Esophagus (tissue), 2 donors: ENCODE results near the gene RHBG. TPM values are rescaled to one million over a fixed set of nuclear protein-coding genes. Genes with fewer than 3 reads are reported as not detected.
"Not testable (repeated sequence)": the region's sequence is repeated elsewhere in the genome, so short reads cannot be mapped to it uniquely, and the experiment has no call there.

Experiments
- H3K27ac ChIP-seq, 2 donors: one replicate each; pipeline ENCODE4 v1.5.1; 2013; ENCODE audit warnings: low read depth in 2 of 2, mild to moderate bottlenecking in 2 of 2, inconsistent platforms in 1 of 2, low read length in 1 of 2, moderate library complexity in 1 of 2
- H3K27me3 ChIP-seq, 2 donors: one replicate each; pipeline ENCODE4 v1.6.1; 2013; ENCODE audit warnings: low read length in 2 of 2, control low read depth in 1 of 2, mild to moderate bottlenecking in 1 of 2; ENCODE audit not compliant: insufficient read depth in 2 of 2, control insufficient read depth in 1 of 2
- H3K36me3 ChIP-seq, 2 donors: one replicate each; pipeline ENCODE4 v1.6.1; 2013; ENCODE audit warnings: low read length in 1 of 2; ENCODE audit not compliant: control insufficient read depth in 2 of 2, insufficient read depth in 2 of 2
- H3K4me1 ChIP-seq, 2 donors: one replicate each; pipeline ENCODE4 v1.6.1; 2013; ENCODE audit warnings: low read length in 1 of 2; ENCODE audit not compliant: control insufficient read depth in 2 of 2, insufficient read depth in 2 of 2
- H3K4me3 ChIP-seq, 2 donors: one replicate each; pipeline ENCODE4 v1.5.1; 2013; ENCODE audit warnings: low read length in 2 of 2, mild to moderate bottlenecking in 2 of 2, low read depth in 1 of 2, moderate library complexity in 1 of 2
- H3K9me3 ChIP-seq, 2 donors: one replicate each; pipeline ENCODE4 v1.6.1; 2013; ENCODE audit warnings: mild to moderate bottlenecking in 2 of 2, low read depth in 1 of 2, low read length in 1 of 2, moderate library complexity in 1 of 2; ENCODE audit not compliant: control insufficient read depth in 2 of 2, insufficient read depth in 1 of 2
- WGBS, 2 donors: extraction: QIAGEN DNeasy Blood & Tissue Kit; methylation state at CpG; one replicate each; pipeline ENCODE4 v1.1.7; 2013; 5-methylcytosine and 5-hydroxymethylcytosine counted together
- polyA plus RNA-seq, 2 donors: library from polyadenylated mRNA; stranded (reverse); fragments of 200-250 nt; gene quantifications; one replicate each; pipeline ENCODE4 v1.2.3, GENCODE V29; 2013
- donor health status: healthy with polysubstance abuse.
- donor health status: Bipolar disorder and iron deficiency.

Gene RHBG
- polyA plus RNA-seq, 2 donors = 2.3 TPM

DNA sequence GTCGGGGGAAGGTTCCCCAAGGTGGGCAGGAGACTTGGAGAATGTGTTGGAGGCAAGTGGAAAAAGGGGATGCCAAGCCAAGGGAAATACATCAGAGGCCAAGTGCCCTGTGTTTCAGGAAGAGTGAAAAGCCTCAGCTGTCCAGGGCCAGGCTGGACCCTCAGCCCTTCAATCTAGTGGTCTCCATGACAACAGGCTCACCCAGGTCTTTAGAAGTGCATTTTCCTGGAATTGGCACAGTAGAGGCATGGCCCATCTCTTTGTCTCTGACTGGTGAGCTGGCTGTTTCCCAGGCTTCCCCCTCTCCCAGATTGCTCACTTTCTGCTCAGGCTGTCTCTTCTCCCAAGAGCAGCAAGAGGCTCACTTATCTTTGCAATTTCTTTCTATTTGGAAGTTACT, 10.4 kb upstream of the RHBG start:
- H3K4me1 ChIP-seq = peaks cover 0 to 5% of the 10 kb centered on the region in 2 donors
- no peak overlapping the region for H3K4me3 ChIP-seq
- no peaks in the 10 kb centered on the region for H3K27me3 ChIP-seq
- no peaks in the 10 kb centered on the region for H3K9me3 ChIP-seq
- H3K36me3 ChIP-seq = no peaks in the 10 kb centered on the region
- no peak overlapping the region for H3K27ac ChIP-seq
- WGBS, 2 donors = 78 to 85% methylated on average over 1 of the region's 1 CpG

DNA sequence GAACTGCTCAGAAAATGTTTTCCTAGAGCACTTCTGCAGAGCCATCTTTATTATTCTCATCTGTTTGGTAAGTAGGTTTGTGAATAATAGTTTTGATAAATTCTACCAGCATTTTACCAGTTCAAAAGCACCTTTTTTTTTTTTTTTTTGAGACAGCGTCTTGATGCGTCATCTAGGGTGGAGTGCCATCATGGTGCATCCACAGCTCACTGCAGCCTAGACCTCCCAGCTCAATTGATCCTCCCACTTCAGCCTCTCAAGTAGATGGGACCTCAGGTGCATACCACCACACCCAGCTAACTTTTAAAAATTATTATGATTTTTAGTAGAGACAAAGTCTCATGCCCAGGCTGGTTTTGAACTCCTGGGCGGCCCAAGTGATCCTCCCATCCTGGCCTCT, 9.8 kb upstream of the RHBG start:
- no peak overlapping the region for H3K4me3 ChIP-seq
- WGBS, 2 donors = 93 to 94% methylated on average over 3 of the region's 3 CpGs
- H3K27me3 ChIP-seq = no peaks in the 10 kb centered on the region

DNA sequence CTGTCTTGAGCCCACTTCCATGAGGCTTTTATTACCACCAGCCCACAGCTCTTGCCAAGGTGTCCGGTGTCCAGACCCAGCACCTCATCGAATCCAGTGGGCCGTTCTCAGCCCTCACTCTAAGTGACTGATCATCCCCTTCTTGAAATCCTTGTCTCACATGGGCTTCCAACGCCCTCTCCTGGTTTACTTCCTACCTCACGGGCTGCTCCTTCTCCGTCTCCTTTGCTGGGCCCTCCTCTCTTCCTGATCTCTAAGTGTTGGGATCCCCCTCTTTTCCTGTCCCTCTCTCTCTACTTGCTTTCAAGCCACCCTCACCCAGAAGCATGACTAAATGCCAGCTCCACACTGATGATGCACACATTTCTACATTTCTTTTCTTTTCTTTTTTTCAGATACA, 9.0 kb upstream of the RHBG start:
- no peaks in the 10 kb centered on the region for H3K27me3 ChIP-seq
- H3K36me3 ChIP-seq = no peaks in the 10 kb centered on the region
- H3K9me3 ChIP-seq = no peaks in the 10 kb centered on the region
- 44 to 49% methylated on average over 6 of the region's 6 CpGs for WGBS, 2 donors
- H3K4me3 ChIP-seq = no peak overlapping the region
- peaks cover 0 to 5% of the 10 kb centered on the region in 2 donors for H3K4me1 ChIP-seq
- H3K27ac ChIP-seq = no peak overlapping the region

More for the DNA sequence above, 9.8 kb upstream of the RHBG start:
- Histone ChIP-seq H3K36me3 (no peaks in the 10 kb centered on the region), H3K9me3 (no peaks in the 10 kb centered on the region), H3K4me1 (peaks cover 0 to 5% of the 10 kb centered on the region in 2 donors), H3K27ac (no peak overlapping the region)

DNA sequence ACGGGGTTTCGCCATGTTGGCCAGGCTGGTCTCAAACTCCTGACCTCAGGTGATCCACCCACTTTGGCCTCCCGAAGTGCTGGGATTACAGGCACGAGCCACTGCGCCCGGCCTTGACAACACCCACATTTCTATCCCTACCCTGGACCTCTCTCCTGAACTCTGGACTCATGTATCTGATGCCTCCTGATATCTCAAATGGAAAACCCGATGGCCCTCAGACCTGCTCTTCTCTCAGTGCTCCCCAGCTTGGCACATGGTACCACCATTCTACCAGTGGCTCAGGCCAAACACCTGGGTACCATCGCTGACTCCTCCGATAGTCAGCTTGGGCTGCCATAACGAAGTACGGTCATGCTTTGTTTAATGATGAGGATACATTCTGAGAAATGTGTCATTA, 8.5 kb upstream of the RHBG start:
- Histone ChIP-seq H3K4me1 (peaks cover 0 to 5% of the 10 kb centered on the region in 2 donors), H3K36me3 (no peaks in the 10 kb centered on the region), H3K9me3 (no peaks in the 10 kb centered on the region), H3K27me3 (no peaks in the 10 kb centered on the region), H3K4me3 (no peak overlapping the region), H3K27ac (no peak overlapping the region)
- WGBS, 2 donors = 86 to 94% methylated on average over 11 of the region's 11 CpGs

DNA sequence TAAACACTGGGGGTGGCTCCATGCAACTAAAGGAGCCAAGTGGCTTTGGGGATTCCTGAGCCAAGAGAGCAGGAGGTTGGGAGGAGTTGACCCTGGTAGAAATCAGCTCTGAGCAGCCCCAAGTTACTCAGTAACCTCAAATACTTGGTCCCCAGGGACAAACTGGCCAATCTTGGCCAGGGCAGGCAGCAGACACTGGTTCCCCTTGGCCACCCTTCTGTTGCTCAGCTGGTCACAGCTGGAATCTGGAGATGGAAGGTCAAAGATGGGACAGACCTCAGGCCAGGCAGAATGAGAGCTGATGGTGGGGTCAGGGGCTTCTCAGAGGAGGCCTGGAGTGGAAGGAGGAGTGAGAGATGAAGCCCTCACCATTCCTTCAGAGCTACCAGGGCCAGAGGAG, 3.3 kb upstream of the RHBG start:
- Histone ChIP-seq H3K4me1 (peaks cover 0 to 7% of the 10 kb centered on the region in 2 donors), H3K27me3 (no peaks in the 10 kb centered on the region), H3K36me3 (no peaks in the 10 kb centered on the region)

DNA sequence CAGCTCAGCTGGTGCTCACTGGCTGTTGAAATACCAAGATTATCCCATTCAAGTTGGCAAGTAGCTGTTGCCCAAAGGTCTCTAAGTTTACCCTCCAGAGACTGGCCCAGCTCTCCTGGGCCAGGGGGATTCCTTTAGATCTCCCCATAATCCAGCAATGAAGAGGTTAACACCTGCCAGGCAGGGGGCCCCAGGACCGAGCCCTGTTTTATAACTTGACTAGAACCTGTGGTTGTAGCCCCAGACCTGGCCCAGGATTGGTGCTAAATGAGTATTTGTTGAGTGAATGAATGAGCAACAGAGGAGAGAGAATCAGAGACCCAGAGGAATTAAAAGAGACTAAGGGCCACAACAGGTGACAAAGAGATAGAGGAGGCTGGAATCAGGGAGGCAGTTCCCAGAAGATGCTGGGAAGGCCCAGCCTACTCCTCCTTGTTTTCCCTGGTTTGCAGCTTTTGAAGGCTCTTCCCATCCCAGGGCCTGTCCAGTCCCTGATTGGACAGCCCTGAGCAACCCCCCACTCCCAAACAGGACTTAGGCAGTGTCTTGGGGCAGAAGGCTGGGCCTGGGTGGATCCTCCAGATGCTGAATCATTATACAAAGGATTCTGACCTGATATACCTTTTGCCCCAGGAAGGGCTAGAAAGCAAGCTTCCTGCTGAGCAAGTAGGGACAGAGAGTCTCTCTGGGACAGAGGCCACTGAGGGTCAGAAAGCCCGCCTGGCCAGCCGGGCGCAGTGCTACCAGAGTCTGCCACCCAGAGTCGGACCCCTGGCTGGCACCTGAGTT, 2.4 kb upstream of the RHBG start:
- WGBS, 2 donors = 83 to 84% methylated on average over 5 of the region's 5 CpGs
- Histone ChIP-seq H3K9me3 (no peaks in the 10 kb centered on the region), H3K36me3 (no peaks in the 10 kb centered on the region), H3K4me3 (no peak overlapping the region), H3K27ac (peak overlapping the region in 1 of 2 donors; percentile 69), H3K27me3 (no peaks in the 10 kb centered on the region), H3K4me1 (peaks cover 0 to 7% of the 10 kb centered on the region in 2 donors)

More for the DNA sequence above, 3.3 kb upstream of the RHBG start:
- Histone ChIP-seq H3K27ac (no peak overlapping the region), H3K9me3 (no peaks in the 10 kb centered on the region), H3K4me3 (no peak overlapping the region)

DNA sequence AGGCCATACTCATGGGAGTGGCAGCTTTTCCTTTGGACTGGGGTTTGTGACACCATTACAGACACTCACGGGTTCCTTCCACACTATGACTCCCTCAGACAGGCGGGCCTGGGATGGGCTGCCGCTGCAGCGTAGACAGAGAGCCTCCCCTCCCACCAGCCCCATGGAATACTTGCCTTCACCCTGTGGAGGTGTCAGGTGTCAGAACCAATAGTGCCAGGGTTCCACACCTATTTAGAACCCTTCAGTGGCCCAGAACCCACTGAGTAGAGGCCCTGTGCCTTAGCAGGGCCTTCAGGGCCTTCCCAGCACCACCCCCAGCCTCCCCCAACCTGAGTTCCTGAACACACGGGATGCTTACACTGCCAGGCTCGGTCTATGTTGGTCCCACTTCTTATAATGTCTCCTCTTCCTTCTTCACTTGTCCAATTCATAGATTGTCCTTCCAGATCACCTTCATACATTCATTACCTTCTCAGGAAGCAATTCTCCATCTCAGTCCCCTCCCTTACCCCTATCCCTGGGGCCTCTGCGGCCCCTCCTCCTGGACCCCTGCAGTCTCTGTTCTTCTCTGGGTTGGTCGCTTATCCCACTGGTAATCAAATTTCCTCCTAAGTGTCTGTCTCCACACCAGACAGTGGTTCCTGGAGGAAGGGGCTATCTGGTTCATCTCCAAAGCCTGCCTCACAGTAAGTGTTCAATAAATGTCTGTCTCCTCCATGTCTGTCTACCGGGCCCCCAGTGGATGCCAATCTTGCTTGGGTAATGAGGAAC, 1.4 kb upstream of the RHBG start:
- Histone ChIP-seq H3K27me3 (no peaks in the 10 kb centered on the region), H3K4me1 (peaks cover 0 to 7% of the 10 kb centered on the region in 2 donors), H3K36me3 (no peaks in the 10 kb centered on the region), H3K9me3 (no peaks in the 10 kb centered on the region), H3K4me3 (no peak overlapping the region), H3K27ac (no peak overlapping the region)
- WGBS, 2 donors = 88% methylated on average over 9 of the region's 9 CpGs

DNA sequence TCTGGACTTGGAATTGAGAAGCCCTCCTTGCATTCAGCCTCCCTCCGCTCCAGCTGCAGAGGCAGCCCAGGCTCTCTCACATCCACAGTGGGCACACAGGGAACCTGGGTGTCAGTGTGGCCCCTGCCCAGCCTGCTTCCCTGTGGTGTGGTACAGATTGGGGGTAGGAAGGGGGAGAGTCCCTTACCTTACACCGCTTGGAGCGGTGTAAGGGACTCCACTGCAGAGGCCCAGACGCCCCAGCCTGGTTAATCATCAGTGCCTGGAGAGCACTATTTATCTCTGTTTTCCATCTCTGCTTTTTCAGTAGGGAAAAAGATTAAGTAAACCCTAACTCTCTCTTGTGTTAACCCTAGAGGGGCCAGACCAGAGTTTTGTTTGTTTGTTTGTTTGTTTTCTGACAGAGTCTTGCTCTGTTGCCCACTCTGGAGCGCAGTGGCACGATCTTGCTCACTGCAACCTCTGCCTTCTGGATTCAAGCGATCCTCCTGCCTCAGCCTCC, 803 bp upstream of the RHBG start:
- no peaks in the 10 kb centered on the region for H3K9me3 ChIP-seq
- peaks cover 0 to 7% of the 10 kb centered on the region in 2 donors for H3K4me1 ChIP-seq
- no peak overlapping the region for H3K4me3 ChIP-seq
- WGBS, 2 donors = 85 to 89% methylated on average over 7 of the region's 7 CpGs
- H3K36me3 ChIP-seq = no peaks in the 10 kb centered on the region
- no peak overlapping the region for H3K27ac ChIP-seq
- no peaks in the 10 kb centered on the region for H3K27me3 ChIP-seq

DNA sequence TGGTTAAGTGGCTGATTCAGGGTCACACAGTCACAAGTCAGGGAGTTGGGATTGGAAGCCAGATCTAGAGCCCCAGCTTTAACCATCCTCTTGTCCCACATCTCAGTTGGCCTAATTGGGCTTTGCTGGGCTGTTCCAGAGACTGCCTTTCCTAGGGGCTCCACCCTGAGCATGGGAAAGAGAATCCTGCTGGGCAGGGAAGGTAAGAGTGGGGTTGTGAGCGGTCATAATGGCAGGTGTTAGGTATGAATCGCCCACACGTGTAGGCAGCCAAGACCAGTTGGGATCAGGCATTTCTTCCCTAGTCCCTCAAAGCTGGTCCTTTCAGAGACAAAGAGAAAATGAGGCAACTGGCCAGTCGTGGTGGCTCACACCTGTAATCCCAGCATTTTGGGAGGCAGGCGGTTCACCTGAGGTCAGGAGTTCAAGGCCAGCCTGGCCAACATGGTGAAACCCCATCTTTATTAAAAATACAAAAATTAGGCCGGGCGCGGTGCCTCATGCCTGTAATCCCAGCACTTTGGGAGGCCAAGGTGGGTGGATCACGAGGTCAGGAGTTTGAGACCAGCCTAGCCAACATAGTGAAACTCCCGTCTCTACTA, 775 bp downstream of the RHBG start:
- H3K4me3 ChIP-seq = peak overlapping the region; percentile 61 to 62
- 91% methylated on average over 10 of the region's 10 CpGs for WGBS, 2 donors
- not testable (repeated sequence) for H3K27me3 ChIP-seq, H3K9me3 ChIP-seq, H3K36me3 ChIP-seq, H3K4me1 ChIP-seq, H3K27ac ChIP-seq
